Superior temporal gyrus (tissue), 1 donor: ENCODE results near the gene DNAH10.
A peak's percentile ranks its signal among the peaks of the same experiment; 100 is the strongest.

Experiments
- DNase-seq: peaks from one replicate; pipeline ENCODE4 v3.0.0-alpha.2; 2016; ENCODE audit errors: extremely low spot score

DNAH10 gene

DNA sequence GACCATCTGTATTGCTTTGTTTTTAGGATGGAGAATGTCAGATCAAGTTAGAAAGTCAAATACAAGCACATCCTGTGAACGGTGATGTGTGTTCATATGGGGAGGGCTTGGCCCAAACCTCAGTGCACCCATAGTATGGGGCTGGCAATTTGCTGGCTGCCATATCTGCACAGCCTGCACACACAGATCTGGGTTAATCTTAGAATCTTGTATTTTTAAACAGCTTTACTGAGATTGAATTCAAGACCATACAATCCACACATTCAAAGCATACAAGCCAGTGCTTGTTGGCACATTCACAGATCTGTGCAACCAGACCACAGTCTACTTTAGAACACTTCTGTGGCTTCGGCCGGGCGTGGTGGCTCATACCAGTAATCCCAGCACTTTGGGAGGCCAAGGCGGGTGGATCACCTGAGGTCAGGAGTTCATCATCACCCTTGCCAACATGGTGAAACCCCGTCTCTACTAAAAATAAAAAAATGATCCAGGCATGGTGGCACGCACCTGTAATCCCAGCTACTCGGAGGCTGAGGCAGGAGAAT, 120.1 kb downstream of the DNAH10 start:
- no peak for DNase-seq

DNA sequence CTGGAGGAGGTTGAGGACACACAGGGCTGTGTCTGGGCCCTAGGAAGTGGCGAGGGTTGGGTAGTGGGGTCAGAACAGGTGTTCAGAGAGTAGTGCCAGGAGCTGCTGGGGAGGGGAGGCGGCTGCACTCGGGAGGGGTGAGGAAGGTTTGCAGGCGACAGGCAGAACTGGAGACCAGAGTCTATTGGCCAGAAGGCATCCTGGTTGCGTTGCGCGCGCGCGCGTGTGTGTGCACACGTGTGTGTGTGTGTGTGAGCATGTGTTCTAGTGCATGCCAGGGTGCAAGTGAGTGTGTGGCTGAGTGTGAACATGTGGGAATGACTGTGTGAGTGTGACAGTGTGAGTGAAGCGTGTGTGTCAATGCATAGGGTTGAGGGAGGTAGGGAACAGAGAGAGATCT, 124.2 kb downstream of the DNAH10 start:
- no peak for DNase-seq

DNA sequence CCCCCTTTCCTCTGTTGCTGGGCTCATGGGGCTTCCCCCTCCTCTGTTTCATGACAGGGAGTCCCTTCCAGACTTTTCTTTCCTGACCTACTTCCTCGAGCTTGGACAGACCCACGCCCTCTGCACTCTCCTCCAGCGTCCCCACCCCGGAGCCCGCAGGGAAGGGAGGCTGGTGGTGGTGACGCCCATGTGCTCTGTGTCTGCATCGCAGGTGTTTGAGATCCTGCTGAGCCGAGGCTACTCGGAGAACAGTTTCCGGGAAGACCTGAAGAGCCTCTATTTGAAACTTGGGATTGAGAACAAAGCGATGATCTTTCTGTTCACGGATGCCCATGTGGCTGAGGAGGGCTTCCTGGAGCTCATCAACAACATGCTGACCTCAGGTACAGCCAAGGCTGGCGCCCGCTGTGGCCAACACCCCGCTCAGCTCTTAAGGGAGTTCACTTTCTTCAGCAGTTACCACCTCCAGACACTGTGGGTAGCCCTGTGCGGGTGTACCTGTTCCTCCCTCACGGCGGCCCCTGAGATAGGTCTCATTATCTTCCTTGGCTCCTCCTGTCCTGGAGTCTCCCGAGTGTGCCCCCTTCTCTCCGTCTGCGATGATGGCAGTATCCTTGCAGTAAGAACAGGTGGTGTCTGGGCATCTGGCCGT, 125.0 kb downstream of the DNAH10 start:
- DNase-seq: no peak

DNA sequence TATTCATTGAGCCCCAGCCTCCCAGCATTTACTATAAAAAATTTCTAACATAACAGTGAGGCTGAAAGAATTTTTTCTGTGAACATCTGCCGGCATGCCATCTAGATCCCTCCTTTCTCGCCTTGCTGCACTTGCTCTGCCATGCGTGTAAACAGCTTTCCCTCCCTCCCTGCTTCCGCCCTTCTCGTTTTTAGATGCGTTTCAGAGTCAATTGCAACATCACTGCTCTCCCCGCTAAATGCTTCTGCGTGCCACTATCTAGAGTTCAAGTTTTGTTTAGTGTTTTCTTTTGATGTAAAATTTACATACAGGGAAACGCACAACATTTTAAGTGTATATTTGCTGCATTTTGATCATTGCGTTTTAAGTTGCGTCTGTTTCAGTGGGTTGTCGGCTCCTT, 126.9 kb downstream of the DNAH10 start:
- DNase-seq: no peak

DNA sequence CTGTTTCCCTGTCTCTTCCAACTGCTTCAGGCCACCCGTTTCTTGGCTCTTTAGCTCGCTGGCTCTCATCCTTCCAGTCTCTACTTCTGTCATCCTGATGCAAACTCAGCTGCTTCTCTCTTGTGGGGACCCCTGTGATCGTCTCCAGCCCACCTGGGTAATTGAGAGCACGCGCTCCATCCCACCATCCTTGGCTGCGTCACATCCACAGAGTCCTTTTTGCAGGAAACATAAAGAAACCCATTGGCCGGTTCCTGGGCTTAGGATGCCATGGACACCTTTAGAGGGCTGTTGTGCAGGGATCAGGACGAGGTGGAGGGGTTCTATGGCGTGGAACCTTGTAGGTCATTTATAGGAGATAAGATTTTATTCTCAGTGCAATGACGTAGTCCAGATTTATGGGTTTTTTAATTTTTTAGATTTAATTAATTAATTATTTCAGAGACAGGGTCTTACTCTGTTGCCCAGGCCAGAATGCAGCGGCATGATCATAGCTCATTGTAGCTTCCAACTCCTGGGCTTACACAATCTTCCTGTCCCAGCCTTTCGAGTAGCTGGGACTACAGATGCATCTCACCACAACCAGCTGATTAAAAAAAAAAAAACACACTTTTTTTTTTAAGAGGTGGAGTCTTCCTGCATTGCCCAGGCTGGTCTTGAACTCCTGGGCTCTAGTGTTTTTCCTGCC, 127.9 kb downstream of the DNAH10 start:
- no peak for DNase-seq

DNA sequence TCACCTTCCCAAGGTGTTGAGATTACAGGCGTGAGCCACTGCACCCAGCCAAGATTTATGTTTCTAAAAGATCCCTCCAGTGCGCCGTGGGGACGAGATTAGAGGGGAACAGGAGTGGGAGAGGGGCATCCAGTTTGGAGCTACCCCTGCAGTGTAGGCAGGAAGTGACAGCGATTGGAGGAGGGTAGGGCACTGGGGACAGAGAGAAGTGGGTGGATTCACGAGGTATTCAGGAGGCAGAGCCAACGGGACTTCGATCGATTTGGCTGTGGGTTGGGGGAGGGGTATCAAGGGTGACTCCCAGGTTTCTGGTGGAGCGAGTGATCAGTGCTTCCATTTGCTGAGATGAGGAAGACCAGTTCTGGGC, 128.4 kb downstream of the DNAH10 start:
- DNase-seq: no peak

DNA sequence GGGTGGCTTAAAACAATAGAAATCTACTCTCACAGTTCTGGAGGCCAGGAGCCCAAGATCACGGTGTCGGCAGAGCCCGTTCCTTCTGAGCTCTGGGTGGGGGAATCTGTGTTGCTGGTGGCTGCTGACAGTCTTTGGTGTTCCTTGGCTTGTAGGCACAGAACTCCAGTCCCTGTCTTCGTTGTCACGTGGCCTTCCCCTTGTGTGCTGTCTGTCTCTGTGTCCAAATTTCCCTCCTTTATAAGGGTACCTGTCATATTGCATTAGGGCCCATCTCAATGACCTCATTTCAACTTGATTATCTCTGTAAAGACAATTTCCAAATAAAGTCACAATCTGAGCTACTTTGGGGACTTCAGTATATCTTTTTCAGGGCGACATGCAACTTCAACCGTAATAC, 128.9 kb downstream of the DNAH10 start:
- DNase-seq: no peak

DNA sequence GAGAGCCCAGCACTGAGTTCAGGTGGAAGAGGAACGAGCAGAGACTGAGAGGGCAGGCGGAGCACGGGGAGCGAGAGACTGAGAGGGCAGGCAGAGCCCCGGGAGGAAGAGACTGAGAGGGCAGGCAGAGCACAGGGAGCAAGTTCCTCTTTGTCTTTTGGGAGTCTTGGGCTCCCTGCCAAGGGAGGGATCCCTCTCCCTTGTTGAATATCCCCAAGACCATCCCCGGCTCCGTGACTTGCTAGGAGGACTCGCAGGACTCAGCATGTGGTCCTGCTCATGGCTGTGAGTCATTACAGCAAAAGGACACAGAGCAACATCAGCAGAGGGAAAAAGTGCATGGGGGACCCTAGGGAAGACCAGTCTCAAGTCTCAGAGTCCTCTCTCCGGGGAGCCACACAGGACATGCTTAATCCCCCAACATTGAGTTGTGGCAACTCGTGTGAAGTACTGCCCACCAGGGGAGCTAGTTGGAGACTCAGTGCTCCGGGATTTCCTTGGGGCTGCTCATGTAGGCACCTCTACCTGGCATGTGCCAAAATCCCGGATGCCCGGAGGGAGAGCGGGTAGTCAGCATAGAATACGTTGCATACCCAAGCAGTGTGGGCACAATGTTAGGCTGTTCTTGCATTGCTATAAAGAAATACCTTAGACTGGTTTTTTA, 129.5 kb downstream of the DNAH10 start:
- DNase-seq: no peak

DNA sequence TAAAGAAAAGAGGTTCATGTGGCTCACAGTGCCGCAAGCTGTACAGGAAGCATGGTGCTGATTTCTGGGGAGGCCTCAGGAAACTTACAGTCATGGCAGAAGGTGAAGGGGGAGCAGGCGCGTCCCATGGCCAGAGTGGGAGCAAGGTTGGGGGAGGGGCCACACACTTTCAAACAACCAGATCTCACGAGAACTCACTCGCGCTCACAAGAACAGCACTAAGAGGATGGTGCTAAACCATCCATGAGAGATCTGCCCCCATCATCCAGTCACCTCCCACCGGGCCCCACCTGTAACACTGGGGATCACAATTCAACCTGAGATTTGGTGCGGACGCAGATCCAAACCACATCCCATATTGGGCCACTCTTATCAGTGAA, 130.1 kb downstream of the DNAH10 start:
- no peak for DNase-seq

DNA sequence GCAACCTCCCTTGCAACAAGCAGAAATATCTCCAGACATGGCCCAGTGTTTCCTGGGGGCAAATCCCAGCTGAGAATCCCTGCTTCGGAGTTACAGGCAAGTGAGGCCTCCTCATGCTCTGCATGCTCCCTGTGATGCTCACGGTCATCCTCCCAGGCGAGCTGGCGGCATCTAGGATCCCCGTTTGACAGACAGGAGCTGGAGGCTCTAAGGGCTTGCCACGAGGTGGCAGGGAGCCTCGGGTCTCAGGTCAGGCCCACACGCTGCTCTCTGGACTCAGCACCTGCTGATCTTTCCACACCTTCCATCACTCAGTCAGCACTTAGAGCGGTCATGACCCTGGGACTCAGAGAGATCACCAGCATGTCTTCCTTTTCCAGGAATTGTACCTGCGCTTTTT, 130.8 kb downstream of the DNAH10 start:
- no peak for DNase-seq

DNA sequence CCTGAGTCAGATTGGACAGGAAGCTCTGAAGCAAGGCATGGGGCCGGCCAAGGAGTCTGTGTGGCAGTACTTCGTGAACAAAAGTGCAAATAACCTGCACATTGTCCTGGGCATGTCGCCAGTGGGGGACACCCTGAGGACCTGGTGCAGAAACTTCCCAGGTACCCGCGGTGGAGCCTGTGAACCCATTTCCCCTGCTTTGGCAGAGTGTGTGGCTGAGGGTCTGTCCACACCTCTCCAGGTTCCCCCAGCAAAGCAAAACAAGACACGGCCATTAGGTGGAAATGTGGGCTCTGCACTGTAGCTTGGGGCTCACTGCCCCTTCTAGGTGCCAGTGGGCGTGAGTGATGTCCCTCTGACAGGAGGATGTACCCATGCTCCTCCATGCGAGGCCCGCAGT, 131.2 kb downstream of the DNAH10 start:
- no peak for DNase-seq

DNA sequence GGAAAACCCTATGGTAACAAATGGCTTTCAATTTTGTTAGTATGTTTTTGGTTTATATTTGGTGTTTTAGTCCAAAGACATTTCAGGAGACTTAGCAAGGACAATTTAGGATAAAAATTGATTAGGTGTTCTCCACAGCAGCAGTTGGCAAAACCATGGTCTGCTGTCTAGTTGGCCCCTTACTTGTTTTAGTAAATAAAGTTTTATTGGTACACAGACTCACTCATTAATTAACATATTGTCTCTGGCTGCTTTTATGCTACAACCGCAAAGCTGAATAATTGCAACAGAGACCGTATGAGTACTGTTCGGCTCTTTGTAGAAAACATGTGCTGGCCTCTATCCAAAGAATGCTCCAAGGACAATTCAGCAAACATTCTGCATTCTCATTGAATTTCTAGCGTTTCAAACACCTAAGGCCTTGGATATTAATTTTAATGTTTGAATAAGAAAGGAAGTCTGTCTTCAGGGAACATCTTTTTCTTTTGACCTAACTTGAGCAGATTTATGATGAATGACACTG, 132.8 kb downstream of the DNAH10 start:
- no peak for DNase-seq

DNA sequence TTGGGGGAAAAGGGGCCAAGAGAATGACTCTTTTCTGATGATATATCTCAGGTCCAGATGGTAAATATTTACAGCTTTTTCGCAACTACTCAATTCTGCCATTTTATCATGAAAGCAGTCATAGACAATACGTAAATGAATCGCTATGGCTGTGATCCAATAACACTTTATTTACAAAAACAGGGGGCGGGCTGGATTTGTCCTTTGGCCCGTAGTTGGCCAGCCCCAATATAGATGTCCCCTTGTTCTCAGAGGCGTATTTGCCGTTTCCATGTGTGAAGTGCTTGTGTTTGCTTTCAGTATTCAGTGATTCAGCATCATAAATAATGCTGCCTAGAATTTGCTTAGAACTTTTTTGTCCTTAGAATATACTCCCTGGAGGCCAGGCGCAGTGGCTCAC, 133.3 kb downstream of the DNAH10 start:
- DNase-seq: peak; percentile 61

DNA sequence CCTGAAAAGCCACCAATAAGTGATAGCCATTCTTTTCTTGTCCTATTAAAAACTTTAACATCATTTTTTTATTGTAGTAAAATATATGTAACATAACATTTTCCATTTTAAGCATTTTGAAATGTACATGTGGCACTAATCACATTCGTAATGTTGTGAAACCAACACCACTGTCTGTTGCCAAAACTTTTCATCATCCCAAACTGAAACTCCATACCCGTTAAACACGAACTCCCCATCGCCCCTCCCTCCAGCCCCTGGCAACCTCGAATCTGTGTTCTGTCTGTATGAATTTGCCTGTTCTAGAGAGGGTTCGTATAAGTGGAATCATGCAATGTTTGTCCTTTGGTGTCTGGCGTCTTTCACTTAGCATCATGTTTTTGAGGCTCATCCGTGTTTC, 134.7 kb downstream of the DNAH10 start:
- DNase-seq: no peak

DNA sequence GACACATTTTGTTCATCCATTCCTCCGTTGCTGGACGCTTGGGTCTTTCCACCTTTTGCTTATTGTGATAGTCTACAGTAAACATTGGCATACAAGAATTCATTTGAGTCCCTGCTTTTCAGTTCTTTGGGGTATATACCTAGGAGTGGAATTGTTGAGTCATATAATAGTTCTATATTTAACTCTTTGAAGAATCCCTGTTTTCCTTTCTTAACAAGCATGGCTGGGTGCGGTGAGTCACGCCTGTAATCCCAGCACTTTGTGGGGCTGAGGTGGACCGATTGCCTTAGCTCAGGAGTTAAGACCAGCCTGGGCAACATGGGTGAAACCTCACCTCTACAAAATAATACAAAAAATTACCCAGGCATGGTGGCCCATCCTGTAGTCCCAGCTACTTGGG, 135.1 kb downstream of the DNAH10 start:
- DNase-seq: no peak

DNA sequence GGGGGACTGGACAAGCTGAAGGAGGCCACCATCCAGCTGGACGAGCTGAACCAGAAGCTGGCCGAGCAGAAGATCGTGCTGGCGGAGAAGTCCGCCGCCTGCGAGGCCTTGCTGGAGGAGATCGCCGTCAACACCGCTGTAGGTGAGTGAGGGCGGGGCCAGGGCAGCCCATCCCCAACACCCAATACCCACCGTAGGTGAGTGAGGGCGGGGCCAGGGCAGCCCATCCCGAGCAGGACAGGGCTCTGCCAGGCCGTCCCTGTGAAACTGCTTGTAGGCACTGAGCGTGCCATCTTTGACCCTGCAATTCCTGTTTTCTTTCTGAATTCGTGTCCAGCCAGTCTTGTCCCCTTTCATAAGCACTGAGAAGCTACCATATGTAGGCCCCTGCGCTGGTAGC, 136.6 kb downstream of the DNAH10 start:
- no peak for DNase-seq

DNA sequence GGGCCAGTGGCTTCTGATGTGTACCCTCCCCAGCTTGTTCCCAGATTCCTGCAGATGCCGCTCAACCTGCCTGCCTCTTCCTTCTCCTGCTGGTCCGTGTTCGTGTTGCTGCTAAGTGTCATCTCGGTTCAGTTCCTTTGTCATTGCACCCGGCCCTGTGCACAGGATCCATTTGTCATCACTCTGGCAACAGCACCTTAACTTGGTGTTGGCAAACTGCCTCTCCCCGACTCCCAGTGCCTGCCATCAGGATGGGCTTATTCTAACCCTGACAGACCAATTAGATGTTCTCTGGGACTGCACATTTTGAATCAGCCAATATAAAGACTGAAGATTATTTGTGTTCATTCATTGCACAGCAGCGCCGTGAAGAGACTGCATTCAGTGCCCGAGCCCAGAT, 137.3 kb downstream of the DNAH10 start:
- no peak for DNase-seq

DNA sequence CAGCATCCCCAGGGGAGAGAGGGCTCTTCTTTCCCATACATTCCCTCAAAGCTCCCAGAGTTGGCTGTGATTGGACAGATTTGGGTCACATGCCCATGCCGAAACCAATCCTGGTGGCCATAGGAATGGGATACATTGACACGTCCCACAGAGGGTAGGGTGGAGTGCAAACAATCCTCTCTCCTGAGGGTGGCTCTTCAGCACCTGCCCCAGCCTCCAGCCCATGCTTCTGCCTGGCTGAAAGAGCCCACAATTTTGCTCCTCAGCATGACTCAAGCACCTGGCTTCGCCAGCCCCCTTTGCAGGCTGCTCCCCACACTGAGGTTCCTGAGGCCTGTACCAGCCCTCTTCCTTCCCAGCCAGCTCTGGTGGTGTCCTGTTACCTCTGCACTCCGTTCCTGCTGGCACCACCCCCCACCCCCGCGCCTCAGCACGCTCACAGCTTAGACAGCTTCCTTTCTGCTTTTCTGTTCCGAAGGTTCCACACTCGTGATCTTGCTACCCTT, 138.8 kb downstream of the DNAH10 start:
- no peak for DNase-seq

DNA sequence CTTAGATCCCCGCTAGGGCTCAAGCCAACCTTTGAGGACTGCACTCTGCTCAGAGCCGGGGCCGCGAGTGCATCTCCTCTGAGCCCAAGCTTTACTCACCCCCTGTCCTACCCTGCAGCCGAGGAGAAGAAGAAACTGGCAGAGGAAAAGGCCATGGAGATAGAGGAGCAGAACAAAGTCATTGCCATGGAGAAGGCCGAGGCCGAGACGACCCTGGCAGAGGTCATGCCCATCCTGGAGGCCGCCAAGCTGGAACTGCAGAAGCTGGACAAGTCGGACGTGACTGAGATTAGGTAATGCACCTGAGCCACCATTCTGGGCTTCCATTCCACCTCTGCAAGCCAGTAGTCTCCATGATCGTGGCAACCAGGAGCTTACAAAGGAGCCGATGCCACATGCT, 140.7 kb downstream of the DNAH10 start:
- DNase-seq: no peak

DNA sequence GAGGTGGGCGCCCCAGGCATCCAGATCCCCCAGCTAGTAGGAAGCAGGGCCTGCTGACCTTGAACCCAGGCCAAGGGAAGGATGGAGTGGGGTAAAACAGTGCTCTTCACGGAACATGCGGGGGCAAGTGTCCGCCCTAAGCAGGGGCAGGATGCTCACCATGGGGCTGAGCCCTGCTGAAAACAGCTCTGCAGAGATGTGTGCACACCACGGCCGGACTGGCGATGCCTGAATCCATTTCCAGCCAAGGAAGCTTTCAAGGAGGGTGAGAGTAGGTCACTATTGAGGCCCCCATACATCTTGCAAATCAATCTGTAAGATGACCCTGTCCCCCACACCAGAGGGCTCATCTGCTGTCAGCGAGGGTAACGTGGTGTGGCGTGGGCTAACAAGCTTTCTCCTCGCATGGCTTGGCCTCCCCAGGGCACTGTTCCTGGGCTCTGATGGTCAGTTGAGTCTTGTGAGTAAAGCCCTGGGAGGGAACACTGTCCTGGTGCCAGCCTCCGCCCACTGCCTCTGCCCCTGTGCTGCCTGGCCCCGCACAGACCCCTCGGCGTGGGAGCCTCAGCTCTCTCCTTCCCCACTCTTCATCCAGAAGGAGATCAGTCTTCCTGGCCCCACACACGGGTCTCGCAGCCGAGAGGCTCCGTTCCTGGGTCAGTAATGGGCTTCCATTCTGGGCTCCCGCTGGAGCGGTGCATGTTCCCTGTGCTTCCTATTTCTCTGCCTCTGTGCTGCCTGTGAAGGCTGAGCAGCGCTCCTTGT, 141.4 kb downstream of the DNAH10 start:
- DNase-seq: no peak

DNA sequence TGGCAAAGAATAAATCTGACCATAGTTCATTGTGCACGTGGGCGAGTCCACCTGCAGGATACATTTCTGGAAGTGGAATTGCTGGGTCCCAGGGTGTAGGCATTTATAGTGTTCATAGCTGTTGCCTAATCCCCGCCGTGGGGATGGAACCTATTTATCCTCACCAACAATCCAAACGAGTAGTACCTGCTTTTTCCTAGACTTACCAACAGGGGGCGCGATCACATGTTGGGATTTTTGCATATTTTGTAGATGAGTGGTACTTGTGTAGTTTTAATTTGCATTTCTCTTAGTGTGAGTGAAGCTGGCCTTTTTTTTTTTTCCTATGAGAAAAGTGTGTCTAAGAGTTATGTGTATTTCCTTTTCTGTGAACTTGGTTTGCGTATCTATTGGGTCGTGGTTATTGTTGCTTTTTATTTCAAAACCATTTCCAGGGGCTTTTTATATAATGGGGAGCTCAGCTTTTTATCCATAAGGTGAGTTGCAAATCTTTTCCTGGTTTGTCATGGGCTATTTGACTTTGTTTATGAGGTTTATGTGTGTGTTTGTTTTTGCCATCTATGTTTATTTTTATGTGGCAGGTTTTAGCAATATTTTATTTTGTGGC, 143.3 kb downstream of the DNAH10 start:
- DNase-seq: peak; percentile 88
